ENCODE measurements around the gene APC2.

Gene APC2

GRCh38 chr19:1449467-1450442, at the start of gene APC2:
Gene APC2 (plus strand): TSS chr19:1450121. CDS start chr19:1453002, 2,881 bp downstream.
- DNase-seq: no peak

DNA sequence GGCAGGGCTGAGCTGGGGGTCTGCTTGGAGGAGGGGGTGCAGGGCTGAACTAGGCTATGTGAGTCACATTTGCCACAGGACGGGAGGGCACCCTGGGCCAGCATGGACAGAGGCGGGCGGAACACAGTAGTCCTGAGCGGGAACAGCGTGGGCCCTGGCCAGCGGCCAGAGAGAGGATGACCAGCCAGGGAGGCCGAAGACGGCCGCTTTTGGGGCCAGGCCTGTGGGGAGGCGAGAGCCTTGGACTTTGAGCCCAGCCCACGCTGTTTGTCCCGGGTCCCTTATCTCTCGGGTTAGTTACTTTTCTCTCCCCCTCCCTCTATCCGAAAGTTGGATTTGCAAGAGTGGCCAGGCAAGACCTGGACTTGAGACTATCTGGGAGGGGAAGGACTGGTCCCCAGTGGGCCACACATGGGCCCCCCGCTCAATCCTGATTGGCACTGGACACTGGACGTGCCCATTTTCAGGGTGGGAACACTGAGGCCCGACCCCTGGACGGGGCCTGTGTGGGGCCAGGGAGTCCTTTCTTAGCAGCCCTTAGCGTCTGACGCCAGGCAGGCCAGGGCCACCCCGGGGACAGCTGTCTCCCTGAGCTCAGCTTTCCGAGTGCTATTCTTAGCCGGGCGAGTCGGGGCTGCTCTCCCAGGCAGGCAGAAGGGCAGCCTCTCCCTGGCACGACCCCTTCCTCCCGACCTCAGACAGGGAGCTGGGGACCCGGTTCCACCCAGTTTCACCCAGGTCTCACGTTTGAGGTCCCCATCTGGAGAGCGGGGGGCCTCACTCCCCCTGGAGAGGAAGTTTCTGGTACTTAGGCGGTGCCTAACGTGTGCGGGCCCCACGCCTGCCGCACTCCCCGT, 49.4 kb upstream of the APC2 start:
- DNase-seq: no peak

DNA sequence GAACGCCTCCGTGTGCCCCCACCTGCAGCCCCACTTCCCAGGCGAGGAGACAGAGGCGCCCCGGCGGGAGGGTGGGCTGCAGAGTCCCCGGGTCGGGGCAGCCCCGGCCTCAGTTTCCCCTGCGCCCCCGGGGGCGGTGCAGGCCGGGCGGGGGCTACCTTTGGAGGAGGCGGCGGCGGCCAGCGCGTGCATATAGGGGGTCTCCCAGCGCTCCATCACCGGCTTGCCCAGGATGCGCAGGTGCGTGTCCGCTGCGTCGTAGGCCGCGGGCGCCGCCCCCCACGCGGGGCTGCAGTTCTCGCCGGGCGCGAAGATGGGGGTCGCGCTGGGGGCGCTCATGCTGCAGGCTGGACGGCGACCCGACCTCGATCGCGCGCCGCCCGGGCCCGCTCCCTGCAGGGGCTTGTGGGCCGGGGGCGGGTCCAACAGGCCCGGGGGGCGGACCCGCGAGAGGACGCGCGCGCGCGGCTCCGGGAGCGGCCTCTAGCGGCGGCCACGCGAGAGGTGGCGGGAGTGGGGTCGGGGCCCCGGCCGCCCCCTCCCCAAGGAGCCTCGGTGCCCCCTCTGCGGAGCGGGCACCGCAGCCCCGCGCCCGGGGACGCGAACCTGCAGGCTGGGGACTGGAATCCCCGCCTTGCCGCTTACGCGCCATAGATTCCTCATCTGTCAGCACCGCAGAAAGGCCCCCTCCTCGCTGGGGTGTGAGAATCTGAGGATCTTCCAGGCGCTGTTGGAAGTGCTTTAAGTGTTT, 48.6 kb upstream of the APC2 start, which contains the start of gene GAMT:
Gene GAMT (minus strand): TSS at position 405 of the 751 bp plus-strand sequence. CDS start 66 bp downstream, at position 339.
- no peak for DNase-seq

- no peak for DNase-seq
Observed at GRCh38 chr19:1401889-1402217, 48.1 kb upstream of the APC2 start.

DNA sequence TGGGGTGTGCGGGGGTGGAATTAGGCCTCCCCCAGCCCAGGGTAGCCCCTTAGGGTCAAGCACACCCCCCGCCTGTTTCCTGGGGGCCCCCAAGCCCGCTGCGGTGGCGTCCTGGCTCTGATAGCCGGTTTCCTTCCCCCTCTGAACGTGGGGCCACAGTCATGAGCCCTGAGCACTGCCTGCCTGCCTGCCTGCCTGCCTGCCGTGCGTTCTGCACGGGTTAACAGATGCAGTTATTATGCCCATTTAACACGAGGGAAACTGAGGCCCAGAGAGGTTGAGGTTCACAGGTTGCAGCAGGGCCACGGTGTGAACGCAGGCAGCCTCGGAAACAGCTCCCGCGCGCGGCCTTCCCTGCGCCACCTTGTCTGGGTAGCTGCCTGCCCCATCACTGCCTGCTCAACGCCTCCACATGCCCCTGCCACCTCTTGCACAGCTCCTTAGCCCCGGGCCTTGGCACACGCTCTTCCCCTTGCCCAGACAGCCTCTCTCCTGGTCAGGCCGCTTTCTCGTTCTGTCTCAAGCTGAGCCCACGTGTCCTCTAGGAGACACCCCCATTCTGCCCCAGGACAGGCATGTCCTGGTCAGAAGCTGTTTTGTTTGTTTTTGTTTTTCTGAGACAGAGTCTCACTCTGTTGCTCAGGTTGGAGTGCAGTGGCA, 47.4 kb upstream of the APC2 start:
- no peak for DNase-seq

DNA sequence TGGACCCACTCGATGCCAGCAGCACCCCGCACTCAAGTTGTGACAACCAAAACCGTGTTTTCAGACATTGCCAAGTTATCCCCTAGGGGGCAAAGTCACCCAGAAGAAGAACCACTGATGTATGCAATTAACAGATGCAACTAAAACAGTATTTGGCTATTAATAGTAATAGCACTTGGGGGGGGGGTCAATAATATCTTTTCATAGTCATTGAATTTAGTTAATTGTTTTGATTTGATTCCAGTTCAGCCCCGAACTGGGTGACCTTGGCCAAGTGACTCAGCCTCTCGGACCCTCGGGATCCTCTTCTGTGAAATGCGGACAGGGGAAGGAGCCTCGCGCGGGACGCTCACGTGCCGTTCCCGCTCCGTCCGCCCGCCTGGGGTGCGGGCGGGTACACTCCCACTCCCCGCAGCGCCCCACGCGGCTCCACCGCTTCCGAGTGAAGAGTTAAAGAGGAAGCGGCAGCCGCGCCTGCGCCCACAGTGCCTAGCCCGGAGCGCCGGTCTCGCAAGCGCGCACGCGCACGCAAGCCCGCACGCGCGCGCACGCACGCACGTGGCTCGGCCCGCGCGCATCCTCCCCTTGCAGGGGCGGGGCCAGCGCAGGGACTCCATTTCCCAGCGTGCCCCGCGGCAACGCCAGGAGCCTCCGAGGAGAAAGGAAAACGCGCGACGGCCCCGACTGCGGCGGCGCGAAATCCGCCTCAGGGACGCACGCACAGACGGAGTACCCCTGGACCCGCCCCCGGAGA, 43.0 kb upstream of the APC2 start:
- DNase-seq: peak; percentile 85

GRCh38 chr19:1407528-1408299, 42.2 kb upstream of the APC2 start, which contains the start of gene DAZAP1:
Gene DAZAP1 (plus strand): TSS chr19:1407586. CDS start chr19:1407774, 188 bp downstream.
- no peak for DNase-seq

- DNase-seq: no peak
Observed at GRCh38 chr19:1408300-1409203, 41.4 kb upstream of the APC2 start.

DNA sequence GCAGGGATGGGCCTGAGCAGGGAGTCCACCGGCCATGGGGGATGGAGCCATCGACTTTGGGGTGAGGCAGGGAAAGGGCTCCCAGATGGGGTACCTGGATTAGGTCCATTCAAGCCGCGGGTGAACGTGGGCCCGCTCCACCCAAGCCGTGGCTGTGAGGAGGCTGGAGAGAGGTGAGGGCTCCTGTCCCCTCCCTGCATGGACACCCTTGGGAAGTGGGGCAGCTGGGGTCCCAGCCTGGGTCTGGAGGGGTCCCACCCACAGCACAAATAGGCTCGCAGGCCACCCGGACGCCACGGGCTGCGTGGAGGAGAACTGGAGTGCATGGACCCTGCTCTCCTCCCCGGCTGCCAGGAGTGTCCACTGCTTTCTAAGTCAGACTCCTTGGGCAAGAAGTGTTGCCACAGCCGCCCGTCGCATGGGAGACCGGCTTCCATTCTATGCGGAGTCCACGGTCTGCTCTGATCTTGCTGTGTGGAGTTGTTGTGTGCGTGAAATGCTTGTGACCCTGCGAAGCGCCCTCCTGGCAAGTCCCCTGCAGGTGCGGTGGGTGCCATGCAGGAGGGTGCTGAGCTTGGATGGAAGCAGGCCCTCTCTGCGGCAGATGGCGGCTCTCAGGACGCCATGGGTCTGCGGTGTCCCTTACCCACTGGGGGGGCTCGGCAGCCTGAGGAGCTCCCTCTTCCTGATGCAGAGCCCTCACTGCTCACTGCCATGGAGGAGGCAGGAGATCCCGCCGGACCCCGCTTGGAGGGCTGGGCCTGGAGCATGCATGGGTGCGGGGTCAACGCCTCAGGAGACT, 40.5 kb upstream of the APC2 start:
- DNase-seq: no peak

- DNase-seq: no peak
Observed at GRCh38 chr19:1410136-1410786, 39.7 kb upstream of the APC2 start.

DNA sequence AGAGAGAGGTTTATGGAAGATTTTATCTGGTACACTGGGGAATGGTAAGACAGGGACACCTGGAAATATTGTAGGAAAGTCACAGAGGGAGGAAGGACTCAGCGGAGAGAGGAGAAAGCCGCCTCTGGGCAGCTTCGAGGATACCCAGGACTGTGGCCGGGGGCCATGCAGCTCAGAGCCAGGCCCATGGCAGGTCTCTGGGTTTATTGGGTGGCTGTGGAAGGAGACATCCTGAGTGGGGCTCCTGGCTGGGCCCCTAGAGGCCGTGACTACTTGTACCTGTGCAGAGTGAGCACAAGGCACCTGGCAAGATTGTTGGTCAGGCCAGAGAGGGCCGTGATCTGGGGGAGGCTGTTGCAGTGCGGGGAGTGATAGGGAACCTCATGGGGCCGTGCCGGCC, 39.1 kb upstream of the APC2 start:
- no peak for DNase-seq

DNA sequence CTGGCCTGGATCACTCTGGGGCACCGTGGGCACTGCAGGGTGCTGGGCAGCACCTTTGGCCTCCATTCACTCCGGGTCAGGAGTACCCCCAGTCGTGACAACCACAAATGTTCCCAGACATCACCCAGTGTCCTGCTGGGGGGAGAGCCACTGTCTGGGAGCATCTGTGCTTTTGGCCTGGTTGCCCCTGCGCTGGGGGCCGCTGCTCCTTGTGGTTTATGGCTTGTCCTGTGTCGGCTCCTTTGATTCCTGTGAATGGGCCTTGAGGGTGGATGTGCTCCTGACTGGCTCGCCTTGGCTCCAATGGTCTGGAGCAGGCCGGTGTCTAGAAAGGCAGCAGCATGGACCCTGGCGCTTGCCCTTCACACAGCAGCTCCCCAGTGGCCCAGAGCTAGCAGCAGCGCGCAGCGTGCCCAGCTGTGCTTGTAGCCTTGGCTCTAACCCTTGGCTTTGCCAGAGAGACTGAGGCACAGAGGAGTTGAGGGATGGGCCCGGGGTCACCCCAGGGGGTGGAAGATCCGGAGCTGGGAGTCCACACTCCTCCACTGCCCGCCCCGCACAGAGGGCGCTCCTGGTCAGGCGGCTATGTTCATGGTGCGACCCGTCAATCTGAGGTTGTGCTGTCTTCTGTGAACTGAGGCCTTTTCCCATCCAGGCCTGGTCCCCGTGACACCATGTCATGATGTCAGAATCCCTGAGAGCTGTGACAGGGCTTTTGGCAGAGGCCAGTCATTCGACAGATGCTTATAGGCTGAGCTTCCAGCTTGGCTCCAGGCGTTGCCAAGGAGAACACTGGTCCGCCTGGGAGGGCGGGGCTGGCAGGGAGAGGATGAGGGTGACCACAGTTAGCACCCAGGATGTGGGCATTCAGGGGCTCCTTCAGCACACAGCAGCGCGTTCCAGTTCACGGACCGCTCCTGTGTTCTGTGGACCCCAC, 38.4 kb upstream of the APC2 start:
- DNase-seq: no peak

DNA sequence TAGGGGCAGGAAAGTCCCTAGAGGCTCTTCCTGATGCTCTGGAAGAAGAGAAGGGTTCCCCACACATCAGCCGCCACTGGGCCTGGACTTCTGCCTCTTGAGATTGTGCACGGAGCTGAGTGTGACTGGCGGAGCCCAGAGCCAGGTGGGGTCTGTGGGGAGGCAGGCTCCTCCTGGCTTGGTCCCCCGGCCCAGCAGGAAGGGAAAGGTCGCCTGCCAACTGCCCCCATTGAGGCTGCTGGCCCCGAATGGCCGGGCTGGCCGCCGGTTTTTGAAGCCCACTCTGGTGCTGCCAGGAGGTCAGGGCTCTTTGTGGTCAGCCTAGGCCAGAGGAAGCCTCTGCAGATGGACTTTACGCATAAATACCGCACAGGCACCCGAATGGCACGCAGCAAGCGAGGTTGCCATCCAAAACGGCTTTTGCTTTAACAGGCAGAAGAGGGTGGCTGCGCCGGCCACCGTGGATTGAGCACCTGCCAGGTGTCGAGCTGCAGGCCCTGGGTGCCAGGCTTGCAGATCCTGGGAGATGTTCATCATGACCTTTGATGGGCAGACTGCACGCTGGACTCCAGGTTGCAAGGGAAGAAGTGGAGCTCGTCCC, 37.5 kb upstream of the APC2 start:
- DNase-seq: no peak

DNA sequence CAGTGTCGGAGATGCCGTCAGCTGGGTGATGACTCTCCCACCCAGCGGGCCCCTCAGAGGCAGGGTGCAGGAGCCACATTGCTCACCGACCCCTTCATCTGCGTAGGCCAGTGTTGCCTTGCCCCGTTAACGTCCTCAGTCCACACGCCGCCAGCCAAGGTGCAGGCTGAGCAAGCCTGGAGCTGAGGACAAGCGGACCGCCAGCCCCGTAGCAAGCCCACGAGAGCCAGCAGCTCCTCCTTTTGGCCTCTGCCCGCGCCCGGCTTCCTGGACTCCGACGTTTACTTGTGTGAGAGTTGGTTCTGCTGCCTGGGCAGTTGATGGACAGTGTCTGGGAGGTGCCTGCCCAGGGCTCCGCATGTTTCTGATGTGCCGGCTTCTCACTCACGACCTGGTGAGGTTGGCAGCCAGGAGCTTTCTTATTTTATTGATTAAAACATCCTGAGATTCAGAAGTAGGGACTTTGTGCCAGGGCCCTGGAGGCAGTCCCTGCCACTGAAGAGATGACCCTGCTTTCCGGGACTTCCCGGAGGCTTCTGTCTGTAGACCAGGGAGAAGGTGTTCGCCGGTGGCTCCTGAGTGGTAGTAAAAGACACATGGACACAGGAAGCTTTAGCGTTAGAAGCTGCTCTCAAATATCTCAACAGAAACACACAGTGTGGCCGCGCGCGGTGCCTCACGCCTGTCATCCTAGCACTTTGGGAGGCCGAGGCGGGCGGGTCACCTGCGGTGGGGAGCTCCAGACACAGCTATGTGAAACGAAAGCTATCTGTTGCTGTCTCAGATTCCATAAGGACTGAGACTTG, 36.7 kb upstream of the APC2 start:
- DNase-seq: no peak

- DNase-seq: no peak
Observed at GRCh38 chr19:1416014-1416841, 33.7 kb upstream of the APC2 start.
